HEK293 (cell line): ENCODE results near the gene VPS36.
"Not testable (repeated sequence)": the region's sequence is repeated elsewhere in the genome, so short reads cannot be mapped to it uniquely, and the experiment has no call there.

ENCODE experiments used
- ZNF670 ChIP-seq: fragments of 450-650 bp; formaldehyde crosslinking; IDR thresholded peaks from 2 replicates; pipeline ENCODE4 v1.5.1; 2016; ENCODE audit warnings: missing biosample characterization, missing genetic modification characterization, low read depth
- TF ChIP-seq, protein P1 (sequence below): fragments of 450-650 bp; formaldehyde crosslinking; IDR thresholded peaks from 2 replicates; pipeline ENCODE4 v1.5.1; 2016; ENCODE audit warnings: missing biosample characterization, missing genetic modification characterization

GRCh38 chr13:52407436-52407835, 43.0 kb downstream of the VPS36 start:
- TF ChIP-seq, protein P1, sequence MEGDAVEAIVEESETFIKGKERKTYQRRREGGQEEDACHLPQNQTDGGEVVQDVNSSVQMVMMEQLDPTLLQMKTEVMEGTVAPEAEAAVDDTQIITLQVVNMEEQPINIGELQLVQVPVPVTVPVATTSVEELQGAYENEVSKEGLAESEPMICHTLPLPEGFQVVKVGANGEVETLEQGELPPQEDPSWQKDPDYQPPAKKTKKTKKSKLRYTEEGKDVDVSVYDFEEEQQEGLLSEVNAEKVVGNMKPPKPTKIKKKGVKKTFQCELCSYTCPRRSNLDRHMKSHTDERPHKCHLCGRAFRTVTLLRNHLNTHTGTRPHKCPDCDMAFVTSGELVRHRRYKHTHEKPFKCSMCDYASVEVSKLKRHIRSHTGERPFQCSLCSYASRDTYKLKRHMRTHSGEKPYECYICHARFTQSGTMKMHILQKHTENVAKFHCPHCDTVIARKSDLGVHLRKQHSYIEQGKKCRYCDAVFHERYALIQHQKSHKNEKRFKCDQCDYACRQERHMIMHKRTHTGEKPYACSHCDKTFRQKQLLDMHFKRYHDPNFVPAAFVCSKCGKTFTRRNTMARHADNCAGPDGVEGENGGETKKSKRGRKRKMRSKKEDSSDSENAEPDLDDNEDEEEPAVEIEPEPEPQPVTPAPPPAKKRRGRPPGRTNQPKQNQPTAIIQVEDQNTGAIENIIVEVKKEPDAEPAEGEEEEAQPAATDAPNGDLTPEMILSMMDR, result not testable (repeated sequence)
- not testable (repeated sequence) for TF ChIP-seq ZNF670 (tag by site-specific recombination)
